ENCODE results near the gene LRFN5. TPM values are rescaled to one million over a fixed set of nuclear protein-coding genes. Genes with fewer than 3 reads are reported as not detected.

Gene LRFN5
- total RNA-seq, 2 donors from 2014 or later, result 0.26 to 0.39 TPM

- H3K27ac ChIP-seq, result no peak overlapping the region
- no peaks in the 10 kb centered on the region for H3K9me3 ChIP-seq
- no peak overlapping the region for H3K4me3 ChIP-seq
- DNase-seq (ENCODE audit: low spot score), result no peak
- no peaks in the 10 kb centered on the region for H3K4me1 ChIP-seq
- H3K36me3 ChIP-seq, result no peaks in the 10 kb centered on the region
- TF ChIP-seq CTCF (IDR thresholded peaks at IDR 0.05), result no peak
- H3K27me3 ChIP-seq, result no peaks in the 10 kb centered on the region
Observed at GRCh38 chr14:41773536-41774279, 167.0 kb downstream of the LRFN5 start.

GRCh38 chr14:41782511-41782910, 175.8 kb downstream of the LRFN5 start:
- Histone ChIP-seq H3K27ac (no peak overlapping the region), H3K4me1 (no peaks in the 10 kb centered on the region), H3K27me3 (no peaks in the 10 kb centered on the region), H3K36me3 (no peaks in the 10 kb centered on the region), H3K4me3 (no peak overlapping the region), H3K9me3 (no peaks in the 10 kb centered on the region)
- no peak for DNase-seq (ENCODE audit: low spot score)
- no peak for TF ChIP-seq CTCF (IDR thresholded peaks at IDR 0.05)

- Histone ChIP-seq H3K27ac (no peak overlapping the region), H3K27me3 (no peaks in the 10 kb centered on the region), H3K4me3 (no peak overlapping the region), H3K9me3 (no peaks in the 10 kb centered on the region), H3K4me1 (no peaks in the 10 kb centered on the region), H3K36me3 (no peaks in the 10 kb centered on the region)
- no peak for DNase-seq (ENCODE audit: low spot score)
- no peak for TF ChIP-seq CTCF (IDR thresholded peaks at IDR 0.05)
Observed at GRCh38 chr14:41783403-41783802, 176.7 kb downstream of the LRFN5 start.

- H3K36me3 ChIP-seq, result no peaks in the 10 kb centered on the region
- H3K4me3 ChIP-seq, result no peak overlapping the region
- no peaks in the 10 kb centered on the region for H3K4me1 ChIP-seq
- no peak overlapping the region for H3K27ac ChIP-seq
- no peaks in the 10 kb centered on the region for H3K27me3 ChIP-seq
- H3K9me3 ChIP-seq, result no peaks in the 10 kb centered on the region
- no peak for DNase-seq (ENCODE audit: low spot score)
- TF ChIP-seq CTCF (IDR thresholded peaks at IDR 0.05), result no peak
Observed at GRCh38 chr14:41785696-41786095, 179.0 kb downstream of the LRFN5 start.

- no peak overlapping the region for H3K4me3 ChIP-seq
- no peaks in the 10 kb centered on the region for H3K4me1 ChIP-seq
- DNase-seq (ENCODE audit: low spot score), result no peak
- TF ChIP-seq CTCF (IDR thresholded peaks at IDR 0.05), result no peak
- no peak overlapping the region for H3K27ac ChIP-seq
- H3K36me3 ChIP-seq, result no peaks in the 10 kb centered on the region
- H3K9me3 ChIP-seq, result no peaks in the 10 kb centered on the region
- no peaks in the 10 kb centered on the region for H3K27me3 ChIP-seq
Observed at GRCh38 chr14:41799817-41800216, 193.1 kb downstream of the LRFN5 start.

- H3K27me3 ChIP-seq, result no peaks in the 10 kb centered on the region
- no peak for TF ChIP-seq CTCF (IDR thresholded peaks at IDR 0.05)
Observed at GRCh38 chr14:41805633-41806032, 199.0 kb downstream of the LRFN5 start.

More at GRCh38 chr14:41805633-41806032, 199.0 kb downstream of the LRFN5 start:
- DNase-seq (ENCODE audit: low spot score), result no peak
- no peak overlapping the region for H3K27ac ChIP-seq
- H3K4me1 ChIP-seq, result no peaks in the 10 kb centered on the region
- H3K9me3 ChIP-seq, result no peaks in the 10 kb centered on the region
- H3K4me3 ChIP-seq, result no peak overlapping the region
- H3K36me3 ChIP-seq, result no peaks in the 10 kb centered on the region
